GM19043 (cell line): Measurements from ENCODE around the gene COL8A2.
"Not testable (repeated sequence)": the region's sequence is repeated elsewhere in the genome, so short reads cannot be mapped to it uniquely, and the experiment has no call there.

Experiments used
- ATAC-seq: cut with Tn5 transposase; IDR thresholded peaks from one replicate; pipeline ENCODE4 v1.9.1; 2021; ENCODE audit warnings: low read depth; ENCODE audit not compliant: unreplicated experiment

Gene COL8A2

DNA sequence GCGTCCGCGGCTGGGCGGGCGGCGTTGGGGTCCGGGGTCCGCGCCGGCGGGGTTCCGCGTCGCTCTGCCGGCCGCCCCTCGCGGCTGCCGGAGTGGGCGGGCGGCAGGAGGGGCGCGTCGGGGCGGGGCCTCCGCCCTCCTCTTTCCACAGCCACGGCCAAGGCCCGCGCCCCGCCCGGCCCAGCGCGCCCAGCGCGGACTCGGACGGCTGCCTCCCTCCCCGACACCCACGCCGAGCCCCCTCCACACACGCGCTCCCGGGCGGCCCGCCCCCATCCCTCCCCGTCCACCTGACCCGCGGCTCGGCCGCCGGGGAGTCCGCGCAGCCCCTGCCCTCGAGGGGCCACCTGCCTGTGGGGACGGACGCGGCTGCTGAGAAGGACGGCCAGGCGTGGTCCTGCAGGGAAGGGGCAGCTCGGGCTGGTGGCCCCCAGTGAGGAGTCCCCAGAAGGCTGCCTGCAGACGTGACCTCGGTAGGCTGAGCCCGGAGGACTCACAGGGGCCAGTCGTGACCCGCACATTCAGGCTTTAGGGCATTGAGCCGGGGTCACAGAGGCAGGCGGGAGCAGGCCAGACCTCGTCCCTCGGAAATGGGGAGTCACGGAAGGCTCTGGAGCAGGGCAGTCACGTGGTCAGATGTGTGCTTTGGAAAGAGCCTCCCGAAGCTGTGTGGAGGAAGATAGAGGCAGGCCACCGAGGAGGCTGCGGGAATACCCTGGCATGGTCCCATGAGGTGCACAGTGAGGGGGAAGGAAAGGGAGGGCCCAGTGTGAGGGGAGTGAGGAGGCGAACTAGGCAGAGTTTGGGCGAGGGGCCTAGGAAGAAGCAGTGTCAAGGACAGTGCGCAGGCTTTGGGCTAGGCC lies at the start of gene COL8A2:
COL8A2 (minus strand) TSS at position 94 of the 863 bp plus-strand sequence. CDS start 24,980 bp downstream, outside the sequence.
- ATAC-seq, result no peak

DNA sequence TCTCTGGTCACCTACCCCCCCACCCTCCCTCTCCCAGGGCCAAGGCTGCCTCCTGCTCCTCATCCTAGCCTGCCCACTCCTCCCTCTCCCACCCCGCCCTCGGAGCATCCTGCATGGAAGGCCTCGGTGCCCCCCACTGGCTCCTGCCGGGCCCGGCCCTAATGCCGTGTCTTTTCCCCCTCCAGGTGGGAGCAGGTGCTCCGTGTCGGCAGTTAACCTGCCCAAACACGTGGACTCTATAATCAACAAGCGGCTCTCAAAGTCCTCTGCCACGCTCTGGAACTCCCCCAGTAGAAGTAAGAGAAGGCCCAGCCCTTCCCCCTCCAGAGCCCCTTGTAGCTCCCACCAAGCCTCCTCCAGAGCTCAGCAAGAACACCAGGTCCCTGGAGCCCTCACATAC lies 49.7 kb upstream of the COL8A2 start:
- ATAC-seq, result no peak

DNA sequence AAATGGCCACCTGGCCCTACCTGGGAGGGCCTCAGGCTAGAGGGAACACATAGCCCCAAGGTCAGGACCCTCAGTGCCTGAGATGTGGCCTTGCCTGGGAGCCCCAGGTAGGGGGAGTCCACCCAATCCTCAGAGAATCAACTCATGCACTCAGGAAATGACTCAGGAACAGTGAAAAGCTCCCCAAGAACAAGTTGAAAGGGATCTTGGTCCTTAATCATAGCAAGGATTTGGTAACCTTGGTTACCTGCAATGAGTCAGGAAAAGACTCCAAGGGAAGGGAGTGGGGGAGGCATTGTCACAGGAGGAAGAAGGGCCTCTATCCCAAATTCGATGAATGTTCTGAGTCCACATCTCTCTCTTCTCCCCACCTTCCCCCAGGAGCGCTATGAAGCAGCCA lies 48.0 kb upstream of the COL8A2 start:
- no peak for ATAC-seq

DNA sequence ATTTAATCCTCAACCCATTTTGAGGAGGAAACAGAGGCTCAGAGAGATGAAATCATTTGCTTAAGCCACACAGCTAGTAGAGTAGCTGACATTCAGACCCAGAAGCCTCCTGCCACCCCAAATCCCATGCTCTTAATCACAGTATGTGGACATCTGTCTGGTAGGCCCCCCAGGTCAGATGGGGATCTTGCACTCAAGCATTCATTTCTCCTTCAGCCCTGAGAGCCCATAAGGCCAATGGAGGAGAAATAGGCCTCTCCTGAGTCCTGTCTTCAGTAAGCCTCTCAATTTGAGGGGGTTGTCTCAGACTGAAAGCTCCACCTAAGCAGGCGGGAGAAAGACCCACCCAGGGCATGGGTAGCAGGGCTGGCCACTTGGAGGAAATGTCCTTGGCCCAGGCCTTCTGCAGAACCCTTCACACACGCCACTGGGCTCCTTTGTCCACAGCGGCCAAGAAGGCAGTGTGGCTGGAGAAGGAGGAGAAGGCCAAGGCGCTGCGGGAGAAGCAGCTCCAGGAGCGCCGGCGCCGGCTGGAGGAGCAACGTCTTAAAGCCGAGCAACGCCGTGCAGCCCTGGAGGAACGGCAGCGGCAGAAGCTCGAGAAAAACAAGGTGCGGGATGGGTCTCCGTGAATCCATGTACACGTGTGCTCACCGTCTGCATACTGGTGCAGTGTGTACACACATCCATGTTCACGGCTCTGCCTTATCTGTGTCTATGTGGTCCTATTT lies 47.2 kb upstream of the COL8A2 start:
- ATAC-seq, result no peak

DNA sequence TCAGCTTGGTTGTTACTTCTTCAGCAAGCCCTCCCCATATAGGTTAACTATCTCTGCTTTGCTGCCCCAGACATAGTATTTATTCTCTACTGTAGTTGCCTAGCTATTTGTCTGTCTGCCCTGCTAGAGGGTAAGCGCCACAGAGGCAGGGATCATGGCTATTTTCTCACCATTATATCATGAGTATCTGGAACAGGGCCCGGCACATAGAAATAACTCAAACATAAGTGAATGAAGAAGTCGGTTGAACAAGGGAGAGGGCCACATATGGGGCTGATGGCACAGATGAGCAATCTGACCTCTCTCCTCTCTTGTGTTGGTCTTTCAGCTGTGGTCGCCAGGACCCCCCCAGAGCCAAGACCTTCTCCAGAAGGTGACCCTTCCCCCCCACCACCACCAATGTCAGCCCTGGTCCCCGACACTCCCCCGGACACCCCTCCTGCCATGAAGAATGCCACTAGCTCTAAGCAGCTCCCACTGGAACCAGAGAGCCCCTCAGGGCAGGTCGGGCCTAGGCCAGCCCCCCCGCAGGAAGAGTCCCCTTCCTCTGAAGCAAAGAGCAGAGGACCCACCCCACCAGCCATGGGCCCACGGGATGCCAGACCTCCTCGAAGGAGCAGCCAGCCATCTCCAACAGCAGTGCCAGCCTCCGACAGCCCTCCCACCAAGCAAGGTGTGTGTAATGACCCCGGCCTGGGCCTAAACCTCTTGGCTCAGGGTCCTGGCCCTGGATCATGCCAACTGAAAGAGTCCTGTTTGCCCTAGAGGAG lies 45.8 kb upstream of the COL8A2 start:
- ATAC-seq, result no peak

DNA sequence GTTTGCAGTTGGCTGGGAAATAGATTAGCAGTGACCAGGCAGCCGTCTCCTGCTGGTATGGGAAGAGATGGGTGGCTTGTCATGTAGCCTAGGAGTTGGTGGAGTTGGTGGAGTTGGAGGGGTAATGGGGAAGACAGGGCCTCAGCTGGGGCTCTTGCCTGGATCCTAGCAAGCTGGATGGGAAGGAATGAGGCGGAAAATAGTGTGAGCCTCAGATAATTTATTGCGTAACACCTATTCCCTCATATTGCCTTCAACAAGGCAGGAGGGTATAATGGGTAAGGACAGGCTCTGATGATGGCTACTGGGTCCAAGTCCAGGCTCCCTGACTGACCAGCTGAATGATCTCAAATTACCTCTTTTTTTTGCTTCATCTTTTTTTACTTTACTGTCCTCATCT lies 43.5 kb upstream of the COL8A2 start:
- no peak for ATAC-seq

DNA sequence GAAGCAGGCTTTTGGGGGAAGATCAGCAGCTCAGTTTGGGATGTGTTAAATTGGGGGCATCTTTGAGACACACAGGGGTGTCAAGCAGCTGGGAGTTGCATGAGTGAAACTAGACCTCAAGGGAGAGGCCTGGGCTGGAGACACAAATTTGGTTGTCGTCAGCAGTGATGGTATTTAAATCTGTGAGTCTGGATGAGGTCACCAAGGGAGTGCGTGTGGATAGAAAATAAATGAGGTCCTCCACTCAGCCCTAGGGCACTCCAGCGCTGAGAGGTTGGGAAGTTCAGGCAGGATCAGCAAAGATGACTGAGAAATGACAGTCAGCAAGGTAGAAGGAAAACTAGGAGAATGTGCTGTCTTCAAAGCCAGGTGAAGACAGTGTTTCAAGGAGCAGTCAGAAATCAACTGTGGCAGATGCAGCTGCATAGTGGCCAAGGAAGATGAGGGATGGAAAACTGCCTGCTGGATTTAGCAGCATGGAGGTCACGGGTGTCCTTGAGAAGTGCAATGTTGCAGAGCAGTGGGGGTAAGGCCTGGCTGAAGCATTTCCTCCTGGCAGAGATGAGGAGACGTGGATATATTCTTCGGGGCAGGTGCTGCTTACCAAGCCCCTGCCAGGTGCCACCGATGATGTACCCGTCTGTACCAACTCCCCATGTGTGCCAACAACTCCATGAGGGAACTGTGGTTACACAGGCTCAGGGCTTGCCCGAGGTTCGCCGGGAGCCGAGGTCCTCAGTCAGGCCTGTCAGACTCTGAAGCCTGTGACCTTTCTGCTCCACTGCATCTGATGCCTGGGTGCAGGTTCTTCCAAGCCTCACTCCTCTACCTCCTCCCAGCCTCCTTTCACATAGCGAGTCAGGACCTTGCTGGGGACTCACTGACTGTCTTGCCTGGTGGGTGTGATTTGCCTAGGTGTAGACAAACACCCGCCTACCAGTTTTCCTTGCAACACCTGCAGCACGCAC lies 42.2 kb upstream of the COL8A2 start:
- ATAC-seq, result no peak

DNA sequence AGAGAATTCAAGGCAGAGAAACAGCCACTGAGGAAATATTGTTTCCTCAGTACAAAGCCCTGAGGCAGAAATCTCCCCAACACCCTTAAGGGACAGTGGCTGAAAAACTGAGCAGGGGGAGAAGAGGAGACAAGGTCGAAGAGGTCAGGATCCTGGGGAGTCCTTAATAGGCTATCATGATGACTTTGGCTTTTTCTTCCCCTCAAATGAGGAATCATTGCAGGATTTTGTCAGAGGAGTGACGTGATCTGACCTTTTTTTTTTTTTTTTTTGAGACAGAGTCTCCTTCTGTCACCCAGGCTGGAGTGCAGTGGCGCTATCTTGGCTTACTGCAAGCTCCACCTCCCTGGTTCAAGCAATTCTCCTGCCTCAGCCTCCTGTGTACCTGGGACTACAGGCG lies 41.1 kb upstream of the COL8A2 start:
- ATAC-seq, result no peak

DNA sequence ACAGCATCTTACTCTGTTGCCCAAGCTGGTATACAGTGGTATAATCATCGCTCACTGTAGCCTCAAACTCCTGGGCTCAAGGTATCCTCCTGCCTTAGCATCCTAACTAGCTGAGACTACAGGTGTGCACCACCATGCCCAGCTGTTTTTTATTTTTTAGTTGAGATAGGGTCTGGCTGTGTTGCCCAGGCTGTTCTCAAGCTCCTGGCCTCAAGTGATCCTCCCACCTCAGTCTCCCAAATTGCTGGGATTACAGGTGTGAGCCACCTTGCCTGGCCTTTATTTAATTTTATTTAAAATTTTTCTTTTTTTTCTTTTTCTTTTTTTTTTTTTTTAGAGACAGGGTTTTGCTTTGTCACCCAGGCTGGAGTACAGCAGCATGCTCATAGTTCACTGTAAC lies 40.1 kb upstream of the COL8A2 start:
- no peak for ATAC-seq

DNA sequence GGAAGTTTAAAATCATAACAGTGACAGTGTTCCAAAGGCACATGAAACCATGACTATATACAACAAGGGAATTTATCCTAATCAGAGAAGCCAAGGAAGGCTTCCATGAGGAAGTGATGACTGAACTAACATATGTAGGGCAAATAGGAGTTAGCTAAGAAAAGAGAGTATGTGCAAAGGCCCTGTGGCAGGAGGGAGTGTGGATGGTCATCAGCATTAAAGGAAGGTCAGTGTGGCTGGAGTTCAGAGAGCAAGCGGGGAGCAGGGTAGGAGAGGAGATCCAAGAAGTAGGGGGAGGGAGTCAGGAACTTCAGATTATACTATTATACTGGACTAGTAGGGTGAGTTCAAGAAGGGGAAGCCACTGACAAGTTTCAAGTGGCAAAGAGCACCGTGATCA lies 39.3 kb upstream of the COL8A2 start:
- no peak for ATAC-seq

DNA sequence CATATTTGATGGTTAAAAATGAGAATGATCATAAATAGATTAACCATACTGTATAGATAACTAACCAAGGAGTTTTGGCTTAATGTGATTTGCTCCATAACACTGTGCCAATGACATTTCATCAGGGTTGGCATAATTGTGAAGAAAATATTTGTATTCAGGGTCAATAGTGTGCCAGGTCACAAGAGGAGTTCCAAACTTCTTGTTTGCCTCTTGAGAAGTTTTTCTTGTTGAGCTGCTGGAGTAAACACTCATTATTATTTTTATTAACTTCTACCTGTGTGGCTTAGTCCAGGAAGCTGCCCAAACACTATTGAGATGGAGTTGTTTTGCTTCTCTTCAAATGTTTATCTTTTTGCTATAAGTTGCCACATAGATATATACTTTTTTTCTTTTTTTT lies 38.4 kb upstream of the COL8A2 start:
- no peak for ATAC-seq

DNA sequence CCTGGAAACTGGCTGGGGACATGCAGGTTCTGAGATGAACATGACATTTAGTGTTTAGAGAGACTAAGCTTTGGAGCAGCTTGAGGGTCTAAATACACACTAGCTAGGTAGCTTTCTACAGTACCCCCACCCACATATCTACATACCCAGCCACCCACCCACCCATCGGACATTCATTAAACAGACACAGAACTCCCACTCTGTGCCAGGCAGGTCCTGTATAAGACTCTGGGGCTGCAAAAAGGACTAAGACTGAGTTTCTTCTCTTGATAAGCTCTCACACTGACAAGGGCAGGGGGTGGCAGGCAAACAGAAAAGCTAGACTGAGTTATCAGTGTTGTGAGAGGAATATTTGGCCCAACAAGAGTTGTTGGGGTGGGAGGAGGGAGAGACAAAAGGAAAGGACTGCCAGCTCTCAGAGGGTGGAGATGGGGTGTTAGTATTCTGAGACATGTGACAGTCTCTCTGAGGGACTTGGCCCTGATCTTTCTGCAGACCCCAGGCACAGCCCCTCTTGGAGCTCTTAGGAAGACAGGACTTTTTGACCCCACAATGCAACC lies 37.7 kb upstream of the COL8A2 start:
- no peak for ATAC-seq

DNA sequence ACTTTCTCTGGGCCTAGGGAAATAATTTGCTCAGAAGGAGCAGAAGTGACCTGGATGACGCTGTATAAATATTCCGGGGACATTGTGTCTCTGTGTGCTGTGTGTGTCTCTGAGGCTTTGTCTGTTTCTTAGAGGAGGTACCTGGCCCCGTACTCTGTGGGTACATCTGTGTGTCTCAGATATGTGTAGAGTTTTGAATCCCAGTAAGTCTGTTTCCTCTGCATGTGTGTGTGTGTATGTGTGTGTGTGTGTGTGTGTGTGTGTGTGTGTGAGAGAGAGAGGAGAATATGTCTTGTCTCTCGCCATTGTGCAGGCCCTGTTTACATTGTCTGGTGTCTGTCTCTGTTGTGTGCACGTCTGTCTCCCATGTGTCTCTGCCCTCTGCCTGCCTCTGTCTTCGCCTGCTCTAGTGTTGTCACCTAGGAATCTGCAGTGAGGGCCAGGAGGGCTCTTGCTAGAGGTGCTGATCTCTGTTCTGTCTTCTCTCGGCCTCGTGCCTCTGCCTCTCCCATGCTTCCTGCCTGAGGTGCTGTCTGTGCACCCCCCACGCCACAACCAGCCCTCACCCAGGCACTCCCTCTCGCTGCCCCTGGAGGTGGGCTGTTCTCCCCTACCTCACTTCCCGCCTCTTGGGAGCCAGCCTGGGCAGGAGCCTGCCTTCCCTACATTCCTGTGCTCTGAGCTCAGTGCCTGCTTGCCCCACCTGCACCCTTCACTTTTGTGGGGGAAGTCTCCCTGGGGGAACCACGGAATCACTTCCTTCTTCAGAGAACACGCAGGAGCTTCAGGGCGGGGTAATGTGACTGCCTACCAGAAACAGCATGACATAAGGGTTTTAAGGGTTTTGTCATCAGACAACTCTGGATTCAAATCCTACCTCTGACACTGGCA lies 36.9 kb upstream of the COL8A2 start:
- no peak for ATAC-seq

DNA sequence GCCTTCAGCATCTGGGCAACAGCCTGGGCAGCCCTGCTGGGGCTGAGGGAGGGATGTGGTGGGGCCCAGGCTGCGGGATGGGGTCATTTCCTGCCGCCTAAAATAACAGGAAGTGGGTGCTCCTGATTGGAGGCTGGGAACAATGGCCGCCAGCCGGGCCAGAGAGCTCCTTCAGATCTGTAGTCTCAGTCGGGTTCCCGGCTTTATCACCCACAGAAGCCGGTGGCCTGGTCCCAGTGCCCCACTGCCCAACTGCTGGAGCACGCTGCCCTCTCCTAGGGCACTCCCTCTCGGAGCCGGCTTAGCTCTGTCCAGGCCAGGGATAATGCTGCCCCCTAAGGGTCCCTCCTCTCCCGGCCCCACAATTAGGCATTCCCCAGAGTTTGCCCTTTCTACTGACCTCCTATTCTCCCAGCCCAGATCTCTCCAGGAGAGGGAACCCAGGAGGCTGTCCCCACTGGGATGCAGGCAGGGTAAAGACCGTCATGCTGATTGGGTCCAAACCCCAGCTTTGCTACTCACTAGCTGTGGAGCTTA lies 36.0 kb upstream of the COL8A2 start:
- ATAC-seq, result no peak

DNA sequence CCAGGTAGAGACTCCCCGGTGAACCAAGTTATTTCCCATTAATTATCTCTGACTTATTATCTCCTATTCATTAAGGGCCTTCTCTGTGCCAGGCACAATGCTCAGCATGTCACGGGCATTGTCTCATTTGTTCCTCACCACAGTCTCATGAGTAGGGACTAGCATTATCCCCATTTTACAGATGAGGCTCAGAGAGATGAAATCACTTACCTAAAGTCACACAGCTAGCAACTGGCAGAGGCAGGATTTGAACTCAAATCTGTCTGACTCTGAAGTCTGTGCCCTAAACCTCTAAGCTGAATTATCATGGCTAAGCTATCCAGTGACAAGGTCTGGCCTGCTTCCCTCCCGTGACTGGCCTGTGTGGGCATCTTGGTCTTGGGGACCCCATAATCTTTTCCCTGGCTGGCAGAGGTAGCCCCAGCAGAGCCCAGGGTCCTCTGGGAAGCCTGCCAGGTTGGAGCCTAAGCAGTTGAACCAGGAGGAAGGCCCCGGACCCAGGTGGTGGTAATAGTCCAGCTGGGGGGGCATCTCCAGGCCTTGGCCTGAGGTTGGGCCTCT lies 35.4 kb upstream of the COL8A2 start:
- ATAC-seq, result no peak

DNA sequence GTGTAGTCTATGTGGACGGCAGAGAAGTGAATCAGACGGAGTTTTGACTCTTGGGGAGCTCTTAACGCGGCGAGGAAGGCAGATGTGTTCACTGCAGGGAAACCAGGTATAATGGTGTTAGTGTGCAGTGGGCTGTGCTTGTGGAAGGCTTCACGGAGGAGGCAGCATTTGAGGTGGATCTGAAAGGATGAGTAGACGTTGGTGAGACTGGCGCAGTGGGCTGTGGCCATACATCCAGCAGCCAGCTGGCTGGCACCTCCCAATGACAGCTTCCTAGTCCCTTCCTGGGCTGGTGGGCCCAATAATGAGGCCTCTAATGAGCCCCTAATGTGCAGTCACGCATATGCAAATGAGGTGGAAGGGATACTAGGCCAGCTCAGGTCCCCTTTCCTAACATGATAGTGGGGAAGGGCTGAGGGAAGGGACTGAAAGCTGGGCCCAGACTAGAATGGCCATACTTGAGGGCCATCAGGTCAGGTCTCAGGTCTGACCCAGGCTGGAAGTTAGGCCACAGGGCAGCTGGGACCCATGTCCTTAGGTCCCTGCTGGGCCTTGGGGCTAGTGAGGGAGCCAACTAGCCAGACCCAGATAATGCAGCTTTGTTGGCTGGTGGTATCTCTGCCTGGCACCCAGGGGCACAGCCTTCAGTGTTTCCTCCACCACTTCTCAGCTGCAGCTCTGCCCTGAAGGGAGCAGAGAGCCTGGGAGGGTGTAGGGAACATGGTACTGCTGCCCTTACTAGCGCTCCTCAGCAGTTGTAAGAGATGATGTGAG lies 34.8 kb upstream of the COL8A2 start:
- ATAC-seq, result no peak

DNA sequence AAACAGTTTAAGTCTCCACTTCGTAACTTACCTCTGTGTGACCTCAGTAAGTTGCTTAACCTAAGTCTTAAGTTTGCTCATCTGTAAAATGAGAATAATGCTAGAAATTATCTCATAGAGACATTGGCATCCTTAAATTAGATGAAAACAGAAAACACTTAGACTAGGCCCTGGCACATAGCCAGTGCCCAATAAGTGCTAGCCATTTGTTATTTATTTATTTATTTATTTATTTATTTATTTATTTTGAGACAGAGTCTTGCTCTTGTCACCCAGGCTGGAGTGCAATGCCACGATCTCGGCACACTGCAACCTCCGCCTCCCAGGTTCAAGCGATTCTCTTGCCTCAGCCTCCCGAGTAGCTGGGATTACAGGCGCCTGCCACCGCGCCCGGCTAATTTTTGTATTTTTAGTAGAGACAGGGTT lies 33.8 kb upstream of the COL8A2 start:
- not testable (repeated sequence) for ATAC-seq
